GM18505 (cell line): Measurements from ENCODE around the gene LRCH1.
A peak's percentile ranks its signal among the peaks of the same experiment; 100 is the strongest.

ENCODE experiments used
- ATAC-seq: cut with Tn5 transposase; IDR thresholded peaks from one replicate; pipeline ENCODE4 v1.9.1; 2021; ENCODE audit not compliant: unreplicated experiment
- POLR2A ChIP-seq: IDR thresholded peaks from 4 replicates; pipeline ENCODE4 v1.6.1; 2011; ENCODE audit warnings: borderline replicate concordance; ENCODE audit not compliant: insufficient read depth, insufficient read length; ENCODE audit errors: extremely low read depth

LRCH1 gene

DNA sequence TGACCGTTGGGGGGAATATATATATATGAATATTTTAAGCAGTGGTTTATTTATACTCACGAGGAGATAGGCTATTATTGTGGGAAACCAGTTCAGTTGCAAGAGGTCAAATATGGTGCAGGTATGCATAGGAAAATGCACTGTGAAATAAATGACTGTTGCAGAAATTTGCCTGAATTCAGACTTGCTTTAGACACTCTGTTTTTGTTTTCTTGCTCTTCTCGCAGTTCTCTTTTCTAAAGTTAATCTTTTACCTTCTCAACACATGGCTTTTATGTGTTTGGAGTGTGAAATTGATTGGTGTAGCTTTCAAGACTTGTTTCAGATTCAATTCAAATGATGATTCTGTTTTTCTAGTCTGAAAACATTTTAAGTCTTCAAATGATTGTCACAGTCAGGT lies 109.7 kb downstream of the LRCH1 start:
- ATAC-seq, result peak; percentile 49
- no peak for TF ChIP-seq POLR2A

DNA sequence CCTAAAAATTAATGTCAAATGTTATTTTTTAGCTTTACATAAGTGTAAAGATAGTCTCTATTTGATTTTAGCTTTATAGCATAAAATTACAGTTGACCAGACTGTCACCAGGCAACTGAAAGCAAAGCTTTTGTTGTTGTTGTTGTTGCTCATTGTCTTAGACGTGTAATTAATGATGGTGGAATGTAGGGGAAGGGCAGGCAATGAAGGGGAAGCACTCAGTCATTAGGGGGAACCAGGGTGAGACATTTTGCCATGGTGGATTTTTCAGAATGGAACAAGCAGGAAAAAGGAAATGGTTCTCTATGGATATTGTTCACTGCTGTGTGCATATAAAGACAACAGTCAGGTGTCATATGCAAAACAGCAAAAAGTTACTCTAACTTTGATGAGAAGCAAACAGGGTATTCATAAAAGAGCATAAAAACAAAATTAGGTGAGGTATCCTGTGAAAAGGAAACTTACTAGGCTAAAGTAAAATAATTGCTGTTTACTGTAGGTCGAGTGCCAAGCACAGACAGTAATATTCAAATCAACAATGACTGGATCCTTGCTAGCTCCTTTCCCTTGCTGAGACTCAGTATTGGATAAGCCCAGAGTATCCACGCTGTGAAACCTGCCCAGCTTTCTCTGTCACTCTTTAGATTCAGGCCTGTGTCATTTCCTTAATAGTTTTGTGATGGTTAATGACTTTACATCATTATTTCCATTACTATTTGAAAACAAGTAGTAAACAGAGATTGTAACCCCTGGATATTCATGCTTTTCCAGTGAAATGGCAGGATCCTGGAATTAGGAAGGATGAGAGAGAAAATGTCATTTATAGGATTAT lies 110.5 kb downstream of the LRCH1 start:
- ATAC-seq, result no peak
- TF ChIP-seq POLR2A, result no peak

DNA sequence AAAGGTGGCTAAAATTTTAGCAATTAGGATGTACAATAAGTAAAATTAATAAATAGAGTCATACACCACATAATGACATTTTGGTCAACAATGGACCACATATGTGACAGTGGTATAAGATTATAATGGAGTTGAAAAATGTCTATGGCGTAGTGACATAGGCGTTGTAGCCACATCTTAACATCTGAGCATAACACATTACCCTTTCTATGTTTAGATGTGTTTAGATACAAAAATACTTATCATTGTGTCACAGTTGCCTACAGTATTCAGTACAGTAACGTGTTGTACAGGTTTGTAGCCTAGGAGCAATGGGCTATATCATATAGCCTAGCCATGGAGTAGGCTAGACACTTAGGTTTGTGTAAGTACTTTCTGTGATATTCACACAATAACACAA lies 111.2 kb downstream of the LRCH1 start:
- ATAC-seq, result no peak
- no peak for TF ChIP-seq POLR2A

DNA sequence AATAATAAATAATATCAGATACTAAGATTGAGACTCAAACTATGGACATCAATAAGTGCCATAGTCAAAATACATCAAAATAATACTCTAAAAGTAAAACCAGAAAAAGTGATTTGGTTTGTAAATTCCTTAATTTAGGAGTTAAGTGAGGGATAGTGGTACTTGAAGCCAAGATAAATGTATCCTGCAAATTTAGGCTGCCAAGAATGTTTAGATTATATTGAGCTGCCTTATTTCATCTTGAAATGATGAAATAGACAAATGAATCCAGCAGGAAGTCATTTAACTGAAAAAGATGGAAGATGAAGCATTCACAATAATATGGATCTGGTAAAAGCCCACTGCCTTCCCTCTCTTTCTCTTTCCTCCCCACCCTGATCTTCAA lies 112.3 kb downstream of the LRCH1 start:
- ATAC-seq, result no peak
- TF ChIP-seq POLR2A, result no peak

DNA sequence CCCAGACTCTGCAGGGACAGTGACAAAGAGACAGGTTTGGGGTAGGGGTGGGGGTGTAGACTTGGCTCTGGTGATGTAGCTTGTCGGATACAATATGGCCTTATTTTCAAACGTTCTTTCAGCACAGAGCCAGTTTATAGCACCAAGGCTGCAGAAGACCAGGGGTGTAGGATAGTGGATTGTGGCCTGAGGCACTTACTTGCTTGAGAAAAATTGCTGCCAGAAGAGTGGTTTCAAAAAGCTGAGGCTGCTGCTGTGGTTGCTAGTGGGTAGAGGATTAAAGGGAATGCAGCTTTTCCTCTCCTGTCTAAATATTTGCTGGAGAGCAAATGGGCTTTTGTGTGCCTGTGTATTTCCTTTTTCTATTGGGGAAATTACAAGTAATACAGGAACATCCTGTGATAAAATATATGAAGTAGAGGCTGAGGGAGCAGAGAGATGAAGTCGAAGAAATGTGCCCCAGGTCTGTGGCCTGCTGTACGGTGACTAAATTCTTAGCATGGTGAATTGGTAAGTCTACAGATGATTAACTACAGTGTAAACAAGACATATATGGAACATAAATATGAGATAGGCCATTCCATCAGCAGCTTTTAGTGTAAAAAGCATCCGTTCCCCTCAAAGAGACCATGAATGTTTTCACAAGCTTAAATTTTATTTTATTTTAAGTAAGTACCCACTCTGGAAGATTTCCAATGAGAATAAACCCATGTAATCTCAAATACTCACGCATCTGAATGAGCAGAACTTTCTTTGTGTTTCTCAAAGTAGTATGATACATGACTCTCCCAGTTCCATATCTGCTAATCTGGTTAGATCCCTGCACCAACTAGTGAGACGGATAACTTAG lies 112.9 kb downstream of the LRCH1 start:
- no peak for TF ChIP-seq POLR2A
- ATAC-seq, result no peak

DNA sequence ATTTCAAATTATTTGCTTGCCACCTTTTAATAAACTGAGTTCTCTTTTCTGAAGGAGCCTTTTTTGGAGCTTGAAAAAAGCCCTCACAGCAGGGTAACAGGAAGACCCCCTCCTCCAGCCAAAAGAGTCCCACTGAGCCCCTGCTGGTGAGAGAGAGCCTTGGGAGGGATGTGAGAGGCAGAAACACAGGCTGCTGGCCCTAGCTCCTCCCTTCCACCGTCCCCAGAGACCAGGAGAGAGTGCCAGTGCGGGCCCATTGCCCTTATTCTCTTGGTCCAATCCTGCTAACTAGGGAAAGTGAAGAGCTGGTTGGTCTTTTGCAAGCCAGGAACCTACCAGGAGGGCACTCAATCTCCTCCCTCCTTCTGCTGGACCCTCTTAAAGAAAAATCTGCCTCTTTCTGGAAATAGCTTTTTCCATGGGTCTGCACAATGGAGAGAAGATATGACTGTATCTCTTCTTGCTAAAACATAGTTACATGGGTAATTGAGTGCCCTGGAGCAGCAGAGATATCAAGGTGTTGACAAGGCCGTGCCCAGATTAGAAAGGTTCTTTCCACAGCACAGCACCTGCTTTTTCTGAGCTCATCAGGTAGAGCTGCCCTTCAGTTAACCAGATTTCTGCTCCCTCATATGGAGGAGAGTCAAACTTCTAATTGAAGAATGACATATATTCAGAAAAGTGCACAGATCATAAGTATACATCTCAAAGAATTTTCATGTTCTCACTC lies 113.9 kb downstream of the LRCH1 start:
- no peak for ATAC-seq
- no peak for TF ChIP-seq POLR2A

DNA sequence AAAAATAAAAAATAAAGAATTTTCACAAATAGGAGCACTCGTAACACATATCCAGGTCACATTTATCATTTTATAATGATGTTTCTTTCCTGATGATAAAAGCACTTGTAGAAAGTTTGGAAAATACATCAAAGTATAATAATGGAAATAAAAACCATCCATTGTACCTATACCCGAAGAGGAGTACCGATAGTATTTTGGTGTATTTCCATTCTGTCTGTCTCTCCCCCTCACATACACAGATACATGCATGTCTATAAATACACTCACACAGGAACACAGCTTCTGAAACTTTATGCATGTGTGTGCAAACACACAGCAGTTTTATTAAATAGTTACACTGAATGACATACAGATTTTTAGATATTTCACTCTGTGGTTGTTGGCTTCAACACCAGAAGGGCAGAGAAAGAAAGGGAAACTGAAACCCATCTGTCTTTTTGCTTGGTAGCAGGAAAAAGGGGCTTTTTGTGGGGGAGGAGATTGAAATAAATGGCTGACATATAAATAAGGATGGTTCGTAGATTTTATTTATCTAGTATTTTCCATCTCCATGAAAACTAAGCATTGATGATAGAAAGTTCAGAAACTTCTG lies 114.8 kb downstream of the LRCH1 start:
- TF ChIP-seq POLR2A, result no peak
- no peak for ATAC-seq

DNA sequence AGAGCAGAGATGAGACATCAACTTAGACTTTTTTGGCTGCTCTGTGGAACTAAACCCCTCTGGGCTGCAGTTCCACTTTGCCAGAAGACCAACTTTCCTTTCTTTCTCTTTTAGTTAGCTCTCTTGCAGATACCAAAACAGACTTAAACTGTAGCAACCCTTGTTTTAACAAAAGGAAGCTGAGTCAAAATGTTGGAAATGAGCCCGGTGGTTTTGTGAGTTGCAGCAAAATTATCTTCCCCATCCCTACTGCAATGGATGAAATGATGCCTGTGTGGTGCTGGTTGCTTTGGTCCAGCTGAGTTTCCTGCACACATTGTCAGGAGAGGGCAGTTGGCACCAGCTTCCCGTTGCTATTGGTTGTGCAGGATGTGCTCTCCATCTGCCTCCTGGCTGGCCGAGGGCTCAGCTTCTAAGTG lies 115.3 kb downstream of the LRCH1 start:
- no peak for TF ChIP-seq POLR2A
- no peak for ATAC-seq

DNA sequence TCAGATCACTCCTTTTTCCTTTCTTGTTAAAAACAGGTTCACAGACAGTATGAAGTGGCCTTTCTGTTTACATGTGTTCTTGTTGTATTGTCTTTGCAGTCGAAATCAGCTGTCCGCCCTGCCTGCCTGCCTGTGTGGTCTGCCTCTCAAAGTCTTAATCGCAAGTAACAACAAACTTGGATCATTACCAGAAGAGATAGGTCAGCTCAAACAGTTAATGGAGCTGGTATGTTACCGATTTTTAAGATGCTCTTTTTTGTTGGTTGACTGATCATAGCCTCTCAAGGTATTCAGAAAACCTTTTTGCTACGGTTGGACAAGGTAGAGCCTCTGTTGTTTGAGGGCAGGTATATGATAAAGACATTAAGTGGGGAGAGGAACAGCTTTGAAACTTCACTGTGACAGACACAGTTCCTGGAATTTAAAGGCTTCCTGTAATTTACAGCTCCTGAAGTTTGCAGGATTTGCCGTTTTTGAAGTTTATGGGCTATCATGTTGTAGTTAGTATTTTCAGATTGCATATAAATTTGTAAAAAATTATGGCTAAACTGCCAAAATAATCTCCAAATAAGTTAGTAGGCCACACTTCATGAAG lies 116.1 kb downstream of the LRCH1 start:
- no peak for TF ChIP-seq POLR2A
- no peak for ATAC-seq

DNA sequence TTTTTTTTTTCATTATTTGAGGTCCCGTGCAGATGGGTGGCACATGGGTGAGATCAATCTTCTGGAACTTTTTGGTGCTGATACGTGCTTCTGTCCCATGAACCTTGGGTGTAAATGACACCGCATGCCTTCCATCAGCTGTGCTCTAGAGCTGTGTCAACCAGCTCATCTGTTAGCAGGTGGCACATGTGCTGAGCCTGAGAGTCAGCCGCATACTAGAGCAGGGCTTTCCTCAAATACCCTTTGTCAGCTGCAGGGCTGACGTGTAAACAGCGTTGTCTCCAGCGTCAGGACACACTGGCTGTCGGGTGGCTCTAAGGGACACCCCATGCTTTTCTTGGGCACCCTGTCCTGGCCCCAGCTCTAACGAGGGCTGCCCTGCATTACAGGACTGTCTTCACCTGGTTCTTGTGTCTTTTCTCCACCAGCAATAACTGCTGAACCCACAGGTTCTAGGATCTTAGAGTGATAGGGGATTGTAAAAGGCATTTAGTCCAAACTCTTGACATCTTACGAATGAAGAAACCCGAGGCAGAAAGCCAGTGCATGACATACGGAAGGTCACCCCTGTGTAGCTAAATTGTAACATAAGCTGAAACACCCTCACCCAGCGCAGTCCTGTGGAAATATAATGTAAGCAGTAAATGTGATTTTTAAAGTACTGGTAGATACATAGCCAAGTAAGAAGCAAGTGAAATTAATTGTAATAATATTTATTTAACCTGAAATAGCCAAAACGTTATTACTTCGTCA lies 119.5 kb downstream of the LRCH1 start:
- no peak for ATAC-seq
- no peak for TF ChIP-seq POLR2A

DNA sequence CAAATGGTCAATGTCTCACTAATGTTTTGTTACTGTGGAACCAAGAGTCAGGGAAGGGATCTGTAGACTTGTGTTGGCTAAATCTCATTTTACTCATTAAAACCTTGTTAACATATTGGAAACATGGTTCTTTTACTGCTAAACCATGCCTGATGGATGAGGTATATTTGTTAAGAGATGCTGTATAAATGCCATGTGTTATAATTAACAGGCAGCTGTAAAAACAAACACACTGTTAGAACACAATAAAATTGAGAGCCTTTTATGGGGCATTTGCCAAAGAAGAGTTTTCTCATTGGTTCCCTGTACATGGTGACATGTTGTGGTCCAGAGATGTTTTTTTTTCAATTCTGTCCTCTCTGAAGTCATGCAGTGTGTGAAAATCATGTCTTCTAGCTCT lies 122.0 kb downstream of the LRCH1 start:
- no peak for TF ChIP-seq POLR2A
- ATAC-seq, result no peak

DNA sequence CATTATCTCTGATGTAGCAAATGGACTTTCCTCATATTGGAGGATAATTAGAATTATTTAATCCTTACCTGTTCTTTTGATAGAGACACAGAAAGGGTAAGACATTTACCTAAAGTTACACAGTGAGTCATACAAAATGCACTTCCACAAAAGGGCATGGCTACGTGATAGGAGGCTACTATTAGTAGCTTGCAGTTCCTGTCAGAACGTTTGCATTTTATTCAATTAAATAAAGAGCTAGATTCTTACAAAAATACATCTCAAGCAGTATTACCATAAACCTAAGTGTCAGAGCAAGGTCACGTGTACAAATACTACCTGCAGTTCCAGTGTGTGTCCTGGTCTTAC lies 123.4 kb downstream of the LRCH1 start:
- ATAC-seq, result no peak
- TF ChIP-seq POLR2A, result no peak
